Nephron progenitor cell (in vitro differentiated cells): Measurements from ENCODE around the gene RPL18.

Source experiments
- DNase-seq: peaks from one replicate; pipeline ENCODE4 v3.0.0; 2021
- H3K27ac Mint-ChIP-seq: 2 replicates; pipeline ENCODE4 v1.8.0; 2021; ENCODE audit warnings: mild to moderate bottlenecking, moderate library complexity, mixed read lengths
- H3K27me3 Mint-ChIP-seq: 2 replicates; pipeline ENCODE4 v1.8.0; 2021; ENCODE audit warnings: mild to moderate bottlenecking, low read depth, mixed read lengths; ENCODE audit not compliant: poor library complexity
- H3K36me3 Mint-ChIP-seq: 2 replicates; pipeline ENCODE4 v1.8.0; 2021; ENCODE audit warnings: low read depth, mixed read lengths
- H3K4me1 Mint-ChIP-seq: 2 replicates; pipeline ENCODE4 v1.8.0; 2021; ENCODE audit warnings: mixed read lengths
- H3K4me3 Mint-ChIP-seq: 2 replicates; pipeline ENCODE4 v1.8.0; 2021; ENCODE audit warnings: mild to moderate bottlenecking, moderate library complexity, mixed read lengths
- H3K9me3 Mint-ChIP-seq: 2 replicates; pipeline ENCODE4 v1.8.0; 2021; ENCODE audit warnings: mild to moderate bottlenecking, moderate library complexity, mixed read lengths
- TF ChIP-seq, protein P1 (sequence below): fragments of 200-600 bp; sonication (generic); IDR thresholded peaks from 2 replicates; pipeline ENCODE4 v1.5.0; 2021; ENCODE audit warnings: antibody characterized with exemption

RPL18 gene

DNA sequence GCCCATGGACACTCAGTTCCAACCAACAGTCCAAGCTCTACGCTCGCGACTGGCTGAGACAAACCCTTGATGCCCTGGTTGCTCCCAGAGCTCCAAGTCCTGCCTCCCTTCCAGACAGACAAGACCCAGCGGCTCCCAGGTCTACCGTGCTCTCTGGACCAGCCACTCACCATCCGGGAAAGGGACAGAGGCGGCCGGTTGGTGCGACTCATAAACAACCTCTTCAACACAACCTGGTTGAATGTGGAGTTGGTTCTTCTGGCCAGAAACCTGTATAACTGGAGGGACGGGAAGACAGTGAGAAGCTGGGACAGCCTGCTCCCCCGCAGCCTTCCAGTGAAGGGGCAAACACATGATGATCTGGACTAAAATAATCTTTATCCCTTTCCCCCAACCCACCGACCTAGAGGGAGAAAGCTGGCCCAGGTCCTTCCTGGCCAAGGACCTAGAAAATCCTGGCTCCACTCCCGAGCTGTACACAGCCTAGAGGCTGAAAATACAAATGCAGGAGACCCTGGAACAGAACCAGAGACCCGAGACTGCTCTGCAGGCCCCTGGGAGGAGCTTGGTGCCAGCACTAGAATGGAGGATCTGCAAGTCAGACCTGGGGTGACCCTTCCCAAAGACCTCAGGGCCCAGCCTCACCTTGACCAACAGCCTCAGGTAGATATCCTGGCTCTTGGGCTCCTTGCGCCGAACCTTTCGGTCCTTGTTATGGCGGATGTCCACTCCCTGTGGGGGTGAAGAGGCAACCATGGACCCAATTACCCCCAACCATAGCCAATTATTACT is 1.6 kb downstream of the RPL18 start:
- H3K9me3 Mint-ChIP-seq: no peaks in the 10 kb centered on the region
- peak overlapping the region; percentile 71 for H3K27ac Mint-ChIP-seq
- H3K36me3 Mint-ChIP-seq: peaks cover 24% of the 10 kb centered on the region
- peak overlapping the region; percentile 97 for H3K4me3 Mint-ChIP-seq
- DNase-seq: no peak
- TF ChIP-seq, protein P1, sequence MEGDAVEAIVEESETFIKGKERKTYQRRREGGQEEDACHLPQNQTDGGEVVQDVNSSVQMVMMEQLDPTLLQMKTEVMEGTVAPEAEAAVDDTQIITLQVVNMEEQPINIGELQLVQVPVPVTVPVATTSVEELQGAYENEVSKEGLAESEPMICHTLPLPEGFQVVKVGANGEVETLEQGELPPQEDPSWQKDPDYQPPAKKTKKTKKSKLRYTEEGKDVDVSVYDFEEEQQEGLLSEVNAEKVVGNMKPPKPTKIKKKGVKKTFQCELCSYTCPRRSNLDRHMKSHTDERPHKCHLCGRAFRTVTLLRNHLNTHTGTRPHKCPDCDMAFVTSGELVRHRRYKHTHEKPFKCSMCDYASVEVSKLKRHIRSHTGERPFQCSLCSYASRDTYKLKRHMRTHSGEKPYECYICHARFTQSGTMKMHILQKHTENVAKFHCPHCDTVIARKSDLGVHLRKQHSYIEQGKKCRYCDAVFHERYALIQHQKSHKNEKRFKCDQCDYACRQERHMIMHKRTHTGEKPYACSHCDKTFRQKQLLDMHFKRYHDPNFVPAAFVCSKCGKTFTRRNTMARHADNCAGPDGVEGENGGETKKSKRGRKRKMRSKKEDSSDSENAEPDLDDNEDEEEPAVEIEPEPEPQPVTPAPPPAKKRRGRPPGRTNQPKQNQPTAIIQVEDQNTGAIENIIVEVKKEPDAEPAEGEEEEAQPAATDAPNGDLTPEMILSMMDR: no peak
- peaks cover 71% of the 10 kb centered on the region for H3K4me1 Mint-ChIP-seq
- no peaks in the 10 kb centered on the region for H3K27me3 Mint-ChIP-seq

- H3K9me3 Mint-ChIP-seq: no peaks in the 10 kb centered on the region
- H3K27me3 Mint-ChIP-seq: no peaks in the 10 kb centered on the region
- H3K4me3 Mint-ChIP-seq: peak overlapping the region; percentile 97
- H3K27ac Mint-ChIP-seq: peak overlapping the region; percentile 95
- peaks cover 65% of the 10 kb centered on the region for H3K4me1 Mint-ChIP-seq
- TF ChIP-seq, protein P1: no peak
- no peak for DNase-seq
- H3K36me3 Mint-ChIP-seq: peaks cover 22% of the 10 kb centered on the region
These were observed 2.4 kb downstream of the RPL18 start for GRCh38 chr19:48616491-48617056.

DNA sequence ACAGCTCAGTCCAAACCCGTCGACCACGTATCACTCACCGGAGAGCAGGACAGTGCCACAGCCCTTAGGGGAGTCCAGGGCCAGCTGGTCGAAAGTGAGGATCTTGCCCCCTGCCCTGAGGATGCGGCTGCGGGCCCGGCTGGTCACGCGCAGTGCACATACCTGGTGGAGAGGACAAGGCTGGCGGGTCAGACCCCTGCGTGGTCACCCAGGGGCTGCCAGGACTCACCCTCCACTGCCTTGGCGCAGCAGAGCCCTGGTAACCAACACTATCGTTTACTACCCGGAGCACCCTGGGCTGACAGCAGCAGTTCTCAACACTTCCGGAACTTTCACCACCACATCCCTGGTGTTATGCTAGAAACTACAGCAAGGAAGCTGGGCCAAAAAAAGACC is 2.9 kb downstream of the RPL18 start:
- no peaks in the 10 kb centered on the region for H3K27me3 Mint-ChIP-seq
- H3K4me3 Mint-ChIP-seq: peak overlapping the region; percentile 97
- peaks cover 61% of the 10 kb centered on the region for H3K4me1 Mint-ChIP-seq
- H3K27ac Mint-ChIP-seq: peak overlapping the region; percentile 95
- H3K36me3 Mint-ChIP-seq: peaks cover 19% of the 10 kb centered on the region
- no peaks in the 10 kb centered on the region for H3K9me3 Mint-ChIP-seq
- DNase-seq: no peak
- TF ChIP-seq, protein P1: no peak

DNA sequence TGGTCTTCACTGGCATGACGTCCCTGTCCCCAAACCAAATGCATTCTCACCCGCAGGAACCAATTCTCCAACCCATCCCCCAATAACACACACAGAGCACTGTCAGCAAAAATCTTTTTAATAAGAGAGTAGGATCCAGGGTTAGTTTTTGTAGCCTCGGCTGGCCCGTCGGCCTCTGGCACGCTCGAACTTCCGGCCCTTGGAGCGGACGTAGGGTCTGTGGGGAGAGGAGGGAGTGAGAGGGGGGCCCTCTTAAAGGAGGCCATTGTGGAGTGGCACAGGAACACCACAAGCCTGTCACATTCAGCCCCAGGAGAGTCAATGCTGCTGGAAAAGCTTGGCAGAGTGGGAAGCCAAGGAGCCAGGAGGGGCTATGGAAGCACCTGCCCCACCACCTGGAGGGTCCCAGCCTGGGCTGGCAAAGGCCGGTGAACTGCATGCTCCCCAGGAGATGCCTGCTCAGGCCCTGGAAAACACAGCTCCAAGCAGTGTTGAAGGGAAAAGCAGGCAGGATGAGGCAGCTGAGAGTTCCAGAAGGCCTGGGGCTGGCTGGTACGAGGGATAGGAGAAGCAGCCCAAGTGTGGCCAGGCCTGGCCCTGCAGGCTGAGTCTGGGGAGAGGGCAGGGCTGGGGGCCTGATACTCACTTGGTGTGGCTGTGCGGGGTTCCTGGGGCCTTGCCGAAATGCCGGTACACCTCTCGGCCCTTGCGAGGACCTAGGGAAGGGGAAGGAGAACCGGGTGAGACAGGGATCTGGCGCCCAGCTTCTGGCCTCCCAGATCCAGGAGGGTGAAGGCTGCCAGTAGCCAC is 3.5 kb downstream of the RPL18 start:
- peaks cover 19% of the 10 kb centered on the region for H3K36me3 Mint-ChIP-seq
- H3K4me1 Mint-ChIP-seq: peaks cover 61% of the 10 kb centered on the region

GRCh38 chr19:48614436-48615230 is 4.3 kb downstream of the RPL18 start, which contains the start of gene FAM83E:
FAM83E (minus strand) TSS chr19:48615076; CDS start chr19:48613372, 1,704 bp downstream.
- Mint-ChIP-seq H3K4me1 (peaks cover 54% of the 10 kb centered on the region), H3K9me3 (no peaks in the 10 kb centered on the region), H3K4me3 (peak within 1 kb of the TSS; percentile 52), H3K36me3 (peaks cover 19% of the 10 kb centered on the region), H3K27me3 (no peaks in the 10 kb centered on the region), H3K27ac (peak within 1 kb of the TSS; percentile 98)
- DNase-seq: no peak
- TF ChIP-seq, protein P1: no peak

More for the DNA sequence above, 3.5 kb downstream of the RPL18 start:
- Mint-ChIP-seq H3K9me3 (no peaks in the 10 kb centered on the region), H3K4me3 (peak overlapping the region; percentile 52), H3K27ac (peak overlapping the region; percentile 95), H3K27me3 (no peaks in the 10 kb centered on the region)
- no peak for DNase-seq
- TF ChIP-seq, protein P1: no peak
